Renal pelvis (tissue), 4 donors: Measurements from ENCODE around the gene EHD4. TPM values are rescaled to one million over a fixed set of nuclear protein-coding genes. Genes with fewer than 3 reads are reported as not detected.

Experiments used
- DNase-seq: peaks from one replicate; pipeline ENCODE4 v3.0.0-alpha.2; 2013
- polyA plus RNA-seq, 3 donors: library from polyadenylated mRNA; unstranded; fragments of 120-200 nt; gene quantifications; one replicate each; pipeline ENCODE4 v1.2.1, GENCODE V29; 2013; ENCODE audit not compliant: insufficient read length in 3 of 3

EHD4 gene
- polyA plus RNA-seq, 3 donors, result 16.8 to 18.7 (median 17.5) TPM

- no peak for DNase-seq
Measured at GRCh38 chr15:41881550-41881919, 90.8 kb downstream of the EHD4 start.

DNA sequence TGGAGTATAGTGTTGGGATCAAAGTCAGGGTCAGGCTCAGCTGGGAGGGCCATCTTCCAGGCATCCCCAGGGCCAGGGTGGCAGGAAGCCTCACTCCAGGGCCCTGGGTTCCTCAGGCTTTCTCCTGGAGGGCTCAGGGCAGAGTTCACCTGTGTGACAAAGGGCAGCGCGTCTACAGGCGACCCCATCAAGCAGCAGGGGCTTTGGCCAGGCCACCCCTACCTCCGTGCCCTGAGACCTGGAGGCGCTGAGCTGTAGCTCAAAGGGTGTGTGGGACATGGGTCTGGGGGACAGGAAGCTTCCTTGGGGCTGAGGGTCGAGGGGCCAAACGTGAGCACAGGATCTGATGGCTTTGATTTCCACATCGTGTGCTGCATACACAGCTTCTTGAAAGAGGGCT, 91.3 kb downstream of the EHD4 start:
- no peak for DNase-seq

DNA sequence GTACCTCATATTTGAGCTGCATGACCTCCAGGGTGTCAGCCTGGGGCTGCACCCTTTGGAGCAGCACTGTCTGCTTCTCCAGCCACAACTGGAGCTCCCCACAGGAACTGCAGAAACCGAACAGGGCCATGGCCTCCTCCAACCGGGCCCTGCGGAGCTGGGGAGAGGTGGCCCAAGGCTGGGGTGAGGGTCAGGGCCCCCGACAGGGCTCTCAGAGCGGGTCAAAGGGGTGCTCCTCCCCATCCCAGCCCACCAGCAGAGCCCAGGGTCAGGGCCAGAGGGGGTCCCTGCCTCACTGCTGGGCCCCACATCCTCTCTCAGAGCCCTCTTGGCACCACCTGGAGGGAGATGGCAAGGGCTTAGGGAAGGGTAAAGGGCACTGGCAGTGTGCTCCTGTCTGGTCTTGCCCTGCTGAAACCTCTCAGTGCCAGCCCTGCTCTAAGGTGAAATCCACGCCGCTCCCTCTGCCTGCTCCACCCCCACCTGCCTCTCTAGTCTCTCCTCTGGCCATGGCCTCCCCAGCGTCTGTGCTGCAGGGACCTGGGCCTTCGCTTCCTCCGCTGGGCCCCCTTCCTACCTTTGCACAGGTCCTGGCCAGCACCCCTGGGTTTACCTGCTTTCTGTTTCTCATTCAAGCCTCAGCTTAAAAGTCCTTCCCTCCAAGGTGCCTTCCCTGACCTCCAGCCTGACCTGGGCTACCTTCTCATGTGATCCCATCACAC, 92.0 kb downstream of the EHD4 start:
- DNase-seq, result no peak

GRCh38 chr15:41879321-41879845, 93.0 kb downstream of the EHD4 start:
- DNase-seq, result no peak

- DNase-seq, result no peak
Measured at GRCh38 chr15:41878355-41878699, 94.0 kb downstream of the EHD4 start.

DNA sequence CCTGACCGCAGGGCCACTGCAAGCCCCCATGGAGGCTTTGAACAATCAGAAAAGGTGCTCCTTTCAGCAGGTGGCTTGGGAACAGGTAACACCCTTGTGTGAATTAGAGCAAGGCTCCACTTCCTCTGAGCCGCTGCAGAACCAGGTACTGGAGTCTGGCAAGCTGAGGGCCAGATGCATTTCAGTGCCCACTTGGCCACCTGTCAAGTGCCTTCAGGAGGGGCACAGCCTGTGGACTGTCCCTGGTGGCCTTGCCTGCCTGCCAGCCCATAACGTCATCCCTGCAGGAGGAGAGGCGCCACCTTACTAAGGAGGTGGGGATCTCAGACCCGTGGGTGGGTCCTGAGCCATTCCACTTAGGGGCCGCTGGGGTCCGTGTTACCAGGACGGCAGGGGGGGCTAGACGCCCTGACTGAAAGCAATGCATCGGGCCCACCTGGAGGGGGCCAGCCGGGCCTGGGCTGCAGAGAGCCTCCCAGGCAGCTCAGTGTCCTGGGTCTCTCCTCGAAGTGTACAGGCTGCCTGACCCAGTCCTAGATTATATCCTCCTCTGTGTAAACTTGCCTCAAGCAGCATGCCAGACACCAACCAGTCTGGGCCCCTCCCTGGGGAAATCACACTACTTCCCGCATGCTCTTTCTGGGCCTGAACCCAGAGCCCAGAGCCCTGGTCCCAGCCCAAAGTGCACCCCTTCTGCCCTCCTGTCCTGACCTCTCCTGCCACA, 94.6 kb downstream of the EHD4 start:
- DNase-seq, result no peak

- DNase-seq, result no peak
Measured at GRCh38 chr15:41876689-41877088, 95.7 kb downstream of the EHD4 start.

DNA sequence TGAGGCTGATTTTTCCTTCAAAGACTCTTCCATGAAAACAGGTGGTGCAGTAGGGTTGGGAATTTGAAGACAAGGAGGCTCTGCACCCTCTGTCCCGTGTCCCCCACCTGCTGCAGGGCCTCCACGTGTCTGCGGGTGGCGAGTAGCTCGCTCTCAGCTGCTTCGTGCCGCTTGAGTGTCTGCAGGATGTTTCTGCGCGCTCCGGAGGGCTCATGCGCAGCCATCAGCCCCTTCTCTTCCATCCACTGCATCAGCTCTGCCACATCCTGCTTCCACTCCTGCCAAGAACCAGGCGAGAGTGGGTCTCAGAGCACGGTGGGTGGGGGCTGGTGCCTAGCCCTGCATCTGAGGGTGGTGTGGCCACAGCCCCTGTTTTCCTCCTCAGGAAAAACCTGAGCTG, 96.3 kb downstream of the EHD4 start:
- DNase-seq, result no peak

- no peak for DNase-seq
Measured at GRCh38 chr15:41874736-41875135, 97.6 kb downstream of the EHD4 start.

DNA sequence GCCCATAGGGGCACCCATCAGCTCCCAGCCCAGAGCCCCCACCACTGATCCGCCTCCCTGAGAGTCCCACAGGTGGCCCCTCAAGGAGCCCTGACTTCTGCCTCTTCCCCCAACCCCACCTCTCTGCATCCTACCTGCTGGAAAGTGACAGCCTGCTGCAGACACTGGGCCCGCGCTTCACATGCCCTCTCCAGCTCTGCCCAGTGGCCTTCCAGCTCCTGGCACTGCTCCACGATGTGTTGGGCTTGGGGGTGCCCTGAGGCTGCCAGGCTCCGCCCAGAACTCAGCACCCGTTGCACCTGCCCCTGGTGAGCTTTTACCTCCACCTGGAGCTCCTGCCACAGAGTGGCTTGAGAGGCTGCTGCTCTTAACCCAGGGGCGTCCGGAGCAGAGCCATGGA, 98.6 kb downstream of the EHD4 start:
- DNase-seq, result no peak

DNA sequence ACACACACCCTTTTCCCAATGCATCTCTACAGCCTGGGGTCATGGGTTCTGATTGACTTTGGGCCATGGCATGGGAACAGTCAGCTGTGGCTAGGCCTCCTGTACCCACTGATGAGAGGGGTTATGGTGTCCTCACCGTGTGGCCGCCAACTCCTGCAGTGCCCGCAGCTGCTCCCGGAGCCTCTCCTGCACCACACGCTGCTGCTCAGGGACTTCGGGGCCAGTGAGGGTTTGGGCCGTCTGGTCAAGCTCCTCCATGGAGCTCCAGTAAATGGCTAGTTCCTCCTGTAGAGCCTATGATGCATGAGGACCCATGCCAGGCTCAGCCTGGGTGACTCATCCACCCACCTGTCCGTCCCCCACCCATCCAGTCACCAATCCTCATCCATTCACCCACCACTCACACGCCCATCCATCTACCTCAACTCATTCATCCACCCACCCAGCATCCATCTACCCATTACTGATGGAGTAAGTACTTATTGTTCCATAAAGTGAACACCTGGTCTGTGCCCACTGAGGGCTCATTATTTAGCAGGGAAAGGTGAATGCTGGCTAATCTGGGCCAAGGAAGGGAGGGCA, 100.1 kb downstream of the EHD4 start:
- no peak for DNase-seq

- no peak for DNase-seq
Measured at GRCh38 chr15:41871175-41871905, 101.0 kb downstream of the EHD4 start.

DNA sequence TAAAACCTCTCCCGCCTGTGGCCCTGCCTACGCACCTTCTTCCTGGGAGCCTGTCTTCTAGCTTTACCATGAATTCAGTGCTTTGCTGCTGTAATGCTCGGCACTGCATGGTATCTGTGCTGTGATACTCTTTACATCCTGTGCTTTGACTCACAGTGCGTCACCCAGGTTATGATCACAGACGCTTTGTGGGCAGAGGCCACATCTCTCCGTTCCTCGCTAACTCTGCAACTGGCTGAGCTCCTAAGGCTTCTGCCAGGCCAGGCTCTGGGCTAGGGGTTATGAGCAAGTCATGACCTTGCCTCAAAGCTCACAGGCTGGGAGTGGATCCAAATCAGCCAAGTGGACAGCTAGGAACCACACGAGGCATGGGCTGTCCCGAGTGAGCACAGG, 101.7 kb downstream of the EHD4 start:
- no peak for DNase-seq

- DNase-seq, result no peak
Measured at GRCh38 chr15:41869770-41870688, 102.3 kb downstream of the EHD4 start.

GRCh38 chr15:41868321-41868720, 104.0 kb downstream of the EHD4 start:
- no peak for DNase-seq

DNA sequence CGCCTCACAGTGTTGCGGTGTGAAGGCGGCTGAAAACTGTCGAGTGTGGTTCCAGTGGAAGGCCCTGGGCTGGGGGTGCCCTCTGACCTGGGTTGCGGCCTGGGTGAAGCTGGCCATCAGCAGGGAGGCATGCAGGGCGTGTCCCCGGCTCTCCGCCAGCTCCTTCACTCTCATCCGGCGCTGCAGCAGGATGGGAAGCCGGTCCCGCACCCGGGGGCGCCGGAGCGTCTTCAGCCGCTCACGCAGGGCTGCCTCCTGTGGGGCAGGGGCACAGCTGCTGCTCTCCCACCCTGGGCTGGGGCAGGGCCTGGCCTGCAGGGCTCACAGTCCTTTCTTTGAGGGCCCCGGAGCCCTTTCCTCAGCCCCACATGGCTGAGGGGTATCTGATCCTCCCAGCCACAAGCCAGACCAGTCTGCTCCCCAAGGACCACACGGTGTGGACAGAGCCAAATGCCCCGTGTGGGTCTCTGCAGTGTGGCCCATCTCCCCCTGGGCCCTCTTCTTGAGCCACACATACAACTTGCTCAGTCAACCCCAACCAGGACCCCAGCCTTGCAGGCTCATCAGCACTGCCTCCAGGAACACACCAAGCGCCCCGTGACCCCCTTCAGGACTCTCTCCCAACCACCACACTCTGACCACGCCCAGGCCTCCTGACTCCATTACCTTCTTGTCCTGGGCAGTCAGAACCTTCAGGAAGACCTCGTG, 105.3 kb downstream of the EHD4 start:
- no peak for DNase-seq

- DNase-seq, result no peak
Measured at GRCh38 chr15:41866263-41866703, 106.1 kb downstream of the EHD4 start.

DNA sequence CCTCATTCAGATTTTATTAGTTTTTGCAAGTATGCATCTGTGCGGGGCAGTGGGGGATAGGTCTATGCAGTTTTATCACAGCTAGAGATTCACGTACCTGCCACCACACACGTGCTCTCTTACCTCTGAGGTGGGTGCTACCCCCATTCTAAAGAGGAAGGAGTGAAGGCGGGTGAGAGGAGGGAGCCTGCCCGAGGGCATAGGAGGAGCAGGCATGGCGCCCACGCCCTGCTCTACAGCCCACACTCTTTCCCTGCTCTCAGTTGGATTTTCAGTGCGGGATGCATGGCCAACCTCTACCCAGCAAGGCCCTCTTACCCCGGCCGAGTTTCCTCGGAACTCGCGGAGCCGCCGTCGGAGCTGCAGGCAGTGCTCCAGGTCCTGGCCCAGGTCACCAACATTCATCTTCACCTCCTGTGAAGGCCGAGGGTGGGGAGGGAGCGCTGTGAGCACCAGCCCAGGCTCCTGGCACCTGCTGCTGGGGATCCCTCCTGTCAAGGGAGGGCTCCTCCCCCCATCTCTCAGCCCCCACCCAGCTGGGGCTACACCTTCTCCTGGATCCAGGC, 106.8 kb downstream of the EHD4 start:
- no peak for DNase-seq

- no peak for DNase-seq
Measured at GRCh38 chr15:41862515-41863116, 109.7 kb downstream of the EHD4 start.
